AG10803 (cell line): ENCODE measurements around the gene SMYD3.

ENCODE experiments used
- DNase-seq: peaks from one replicate; pipeline ENCODE4 v3.0.0; 2010; ENCODE audit warnings: low read depth
- H3K4me3 ChIP-seq: 2 replicates; pipeline ENCODE4 v1.5.1; 2011; ENCODE audit warnings: mild to moderate bottlenecking, low read length, control low read depth
- CTCF ChIP-seq: conservative IDR thresholded peaks from 2 replicates; pipeline ENCODE4 v1.5.1; 2011; ENCODE audit warnings: mild to moderate bottlenecking, low read length, control low read depth, inconsistent platforms

Gene SMYD3

GRCh38 chr1:245835386-245835785 is 671.7 kb downstream of the SMYD3 start:
- TF ChIP-seq CTCF = no peak
- DNase-seq = peak; percentile 55

DNA sequence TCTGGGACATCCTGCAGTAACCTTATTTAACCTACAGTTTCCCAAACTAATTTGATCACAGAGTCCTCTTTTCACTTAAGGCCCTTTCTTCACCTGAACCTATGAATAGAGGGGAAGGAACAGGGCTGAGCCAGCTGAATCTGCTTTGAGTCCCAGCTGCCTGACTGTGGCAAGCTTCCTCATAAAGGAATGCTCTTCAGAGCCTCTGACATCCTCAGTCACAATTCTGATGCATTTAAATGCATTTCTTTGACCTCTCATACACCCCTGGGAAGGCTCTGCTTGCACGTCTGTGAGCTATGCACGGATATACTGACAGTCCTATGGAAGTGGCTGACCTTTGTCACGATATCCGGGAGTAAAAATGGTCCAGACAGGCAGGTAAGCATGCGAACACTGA is 673.1 kb downstream of the SMYD3 start:
- no peak for DNase-seq
- no peak for TF ChIP-seq CTCF
- no peak overlapping the region for H3K4me3 ChIP-seq

More at GRCh38 chr1:245835386-245835785, 671.7 kb downstream of the SMYD3 start:
- H3K4me3 ChIP-seq = no peak overlapping the region

- no peak for TF ChIP-seq CTCF
- DNase-seq = no peak
Observed at GRCh38 chr1:245832771-245833527, 674.1 kb downstream of the SMYD3 start.

DNA sequence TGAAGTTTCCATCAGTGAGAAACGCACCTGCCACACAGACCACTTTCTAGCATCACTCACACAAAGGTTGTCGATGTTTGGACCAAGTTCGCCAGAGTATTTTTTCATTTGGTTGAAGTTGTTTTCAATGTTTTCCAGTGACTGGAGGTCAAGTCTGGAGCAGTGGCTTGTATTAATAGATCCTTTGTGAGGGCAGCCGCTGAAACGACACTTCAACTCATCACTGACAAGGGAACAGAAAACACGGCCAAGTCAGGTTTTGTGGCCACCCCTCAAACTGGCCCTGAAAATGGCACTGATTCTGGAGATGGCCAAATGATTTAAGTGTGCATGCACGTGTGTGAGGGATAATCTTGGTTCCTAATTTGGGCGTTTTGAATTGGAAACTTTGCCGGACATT is 675.6 kb downstream of the SMYD3 start:
- no peak for TF ChIP-seq CTCF
- no peak overlapping the region for H3K4me3 ChIP-seq
- DNase-seq = no peak

More at GRCh38 chr1:245832771-245833527, 674.1 kb downstream of the SMYD3 start:
- H3K4me3 ChIP-seq = no peak overlapping the region

DNA sequence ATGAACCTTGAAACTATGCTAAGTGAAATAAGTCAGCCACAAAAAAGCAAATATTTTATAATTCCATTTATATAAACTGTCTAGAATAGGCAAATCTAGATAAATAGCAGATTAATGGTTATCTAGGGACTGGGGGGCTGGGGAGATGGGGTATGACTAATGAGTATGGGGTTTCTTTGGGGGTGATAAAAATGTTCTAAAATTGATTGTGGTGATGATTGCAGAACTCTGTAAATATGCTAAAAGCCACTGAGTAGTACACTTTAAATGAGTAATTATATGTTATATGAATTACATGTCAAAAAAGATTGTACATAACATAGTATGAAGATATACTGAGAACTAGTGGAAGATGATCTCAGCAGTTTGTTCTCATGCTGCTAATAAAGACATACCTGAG is 677.3 kb downstream of the SMYD3 start:
- TF ChIP-seq CTCF = no peak
- H3K4me3 ChIP-seq = no peak overlapping the region
- DNase-seq = no peak

DNA sequence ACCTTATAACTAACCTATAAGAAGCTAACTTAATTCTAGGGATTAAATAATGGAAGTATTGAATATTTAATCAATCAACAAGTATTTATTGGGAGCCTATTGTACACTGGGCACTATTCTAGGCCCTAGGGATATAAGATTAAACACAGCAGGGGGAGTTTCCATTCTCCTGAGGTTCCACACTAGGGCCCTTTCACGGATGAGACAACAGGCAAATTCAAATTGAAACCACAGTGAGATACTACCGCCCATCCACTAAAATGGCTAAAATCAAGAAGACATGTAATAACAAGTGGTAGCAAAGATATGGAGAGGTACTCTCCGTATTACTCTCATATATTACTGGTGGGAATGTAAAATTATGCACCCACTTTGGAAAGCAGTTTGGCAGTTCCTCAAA is 677.9 kb downstream of the SMYD3 start:
- TF ChIP-seq CTCF = no peak
- no peak overlapping the region for H3K4me3 ChIP-seq
- DNase-seq = no peak

GRCh38 chr1:245827301-245827700 is 679.8 kb downstream of the SMYD3 start:
- TF ChIP-seq CTCF = no peak
- no peak overlapping the region for H3K4me3 ChIP-seq
- DNase-seq = no peak
